GM19438 (cell line): ENCODE results near the gene KIF6.

ENCODE experiments used
- ATAC-seq: cut with Tn5 transposase; IDR thresholded peaks from one replicate; pipeline ENCODE4 v1.9.1; 2021; ENCODE audit warnings: low read depth; ENCODE audit not compliant: unreplicated experiment

Gene KIF6

DNA sequence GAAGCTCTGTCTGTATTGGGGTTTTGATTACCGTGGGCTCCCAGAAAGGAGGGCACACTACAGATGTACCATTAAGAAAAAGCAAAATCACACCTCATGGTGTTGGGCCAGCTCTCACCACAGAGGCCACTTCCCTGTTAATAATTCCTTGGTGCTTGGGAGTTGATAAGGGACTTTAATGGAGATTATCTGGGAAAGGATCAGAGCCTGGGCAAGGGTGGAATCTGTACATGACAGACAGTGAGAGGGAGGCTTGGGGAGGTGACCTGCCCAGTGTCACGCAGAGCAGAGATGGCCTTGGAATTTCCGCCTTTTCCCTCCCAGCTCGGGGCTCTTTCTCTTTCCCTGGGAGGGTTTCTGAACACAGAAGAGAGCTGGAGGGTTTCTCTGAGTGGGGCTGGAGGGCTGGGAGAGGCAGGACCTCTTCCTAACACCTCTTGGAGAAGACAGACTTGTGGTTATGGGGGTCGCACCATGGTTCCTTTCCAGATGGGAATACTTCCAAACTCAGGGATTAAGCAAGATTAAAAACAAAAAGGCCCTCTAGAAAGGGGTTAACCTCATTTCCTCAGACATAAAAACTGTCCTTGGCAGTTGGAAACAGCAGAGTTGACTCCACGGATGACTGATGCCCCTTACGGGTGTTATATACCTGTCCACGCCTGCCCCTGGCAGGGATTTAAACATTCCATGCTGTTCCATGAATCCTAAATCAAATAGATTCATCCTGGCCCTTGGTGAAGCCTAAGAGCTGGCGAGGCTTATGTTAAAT, 385.9 kb downstream of the KIF6 start:
- no peak for ATAC-seq

DNA sequence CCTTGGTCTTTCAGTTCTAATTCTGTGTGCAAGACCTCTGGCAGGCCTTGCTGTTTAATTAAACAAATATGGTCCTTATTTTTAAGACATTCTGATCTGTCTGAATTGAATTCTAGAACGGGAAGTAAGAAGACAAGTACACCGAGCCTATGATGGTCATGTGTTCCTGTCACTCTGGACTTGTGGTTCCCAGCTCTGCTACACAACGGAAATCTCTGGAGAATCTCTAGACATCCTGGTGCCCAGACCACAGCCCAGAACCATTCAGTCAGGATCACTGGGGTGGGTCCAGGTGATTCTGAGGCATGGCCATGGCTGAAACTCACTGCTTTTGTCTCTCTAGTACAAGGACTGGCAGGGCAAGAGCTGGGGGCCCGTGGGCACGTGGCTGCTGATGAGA, 386.8 kb downstream of the KIF6 start:
- no peak for ATAC-seq

- ATAC-seq: no peak
Observed at GRCh38 chr6:39335780-39336545, 389.2 kb downstream of the KIF6 start.

GRCh38 chr6:39333644-39334438, 391.4 kb downstream of the KIF6 start:
- ATAC-seq: no peak

DNA sequence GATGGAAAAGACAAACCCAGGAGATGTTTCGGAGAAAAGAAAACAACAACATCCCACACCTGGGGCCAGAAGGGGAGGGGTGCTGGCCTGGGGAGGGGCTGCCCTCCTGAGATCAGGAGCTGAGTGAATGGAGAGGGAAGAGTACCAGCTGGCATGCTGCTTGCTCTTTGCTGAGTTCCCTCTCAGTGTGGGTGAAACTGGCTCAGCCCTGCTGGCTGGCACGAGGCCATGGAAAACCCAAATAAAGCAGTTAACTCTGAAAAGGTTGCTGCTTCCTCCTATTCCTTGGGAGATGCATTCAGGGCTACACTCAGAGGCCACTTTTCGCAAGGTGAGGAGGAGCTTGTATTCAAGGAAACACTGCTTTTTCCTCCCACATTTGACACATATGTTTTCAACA, 394.7 kb downstream of the KIF6 start:
- no peak for ATAC-seq

DNA sequence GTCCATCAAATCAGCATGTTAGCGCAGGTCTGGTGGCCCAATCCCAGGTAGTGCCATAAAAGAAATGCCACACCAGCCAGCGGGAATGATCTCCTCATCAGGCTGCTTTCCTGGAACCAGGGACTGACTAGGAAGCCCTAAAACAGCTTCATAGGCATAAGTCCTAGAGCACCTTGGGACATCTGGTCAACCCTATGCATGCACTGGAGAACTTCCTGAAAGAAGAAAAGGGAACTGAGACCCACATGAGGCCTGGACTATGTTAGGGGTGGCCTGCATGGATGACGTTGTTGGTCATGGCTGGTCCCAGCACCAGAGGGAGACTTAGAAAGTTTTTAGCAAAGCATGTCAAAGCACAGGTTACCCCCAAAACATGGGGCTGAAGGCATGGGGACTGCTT, 395.2 kb downstream of the KIF6 start:
- peak; percentile 96 for ATAC-seq

DNA sequence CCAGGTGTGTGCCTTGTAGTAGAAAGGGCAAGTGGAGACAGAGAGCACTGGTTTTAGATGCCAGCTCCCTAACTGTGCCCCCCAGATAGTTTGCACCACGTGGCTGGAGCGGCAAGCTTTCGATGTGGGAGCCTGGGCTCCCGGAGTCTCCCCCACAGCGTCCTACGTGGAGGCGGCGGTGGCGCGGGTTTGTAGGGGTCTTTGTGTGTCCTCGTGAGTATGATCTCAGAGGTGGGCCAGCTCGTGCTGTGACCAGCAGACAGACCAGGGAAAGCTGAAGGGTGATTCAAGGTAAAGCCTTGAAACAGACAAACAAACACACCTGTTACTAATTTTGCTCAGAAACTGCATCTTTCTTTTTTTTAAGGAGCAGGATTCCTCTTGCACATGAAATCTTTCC, 397.1 kb downstream of the KIF6 start:
- ATAC-seq: no peak

DNA sequence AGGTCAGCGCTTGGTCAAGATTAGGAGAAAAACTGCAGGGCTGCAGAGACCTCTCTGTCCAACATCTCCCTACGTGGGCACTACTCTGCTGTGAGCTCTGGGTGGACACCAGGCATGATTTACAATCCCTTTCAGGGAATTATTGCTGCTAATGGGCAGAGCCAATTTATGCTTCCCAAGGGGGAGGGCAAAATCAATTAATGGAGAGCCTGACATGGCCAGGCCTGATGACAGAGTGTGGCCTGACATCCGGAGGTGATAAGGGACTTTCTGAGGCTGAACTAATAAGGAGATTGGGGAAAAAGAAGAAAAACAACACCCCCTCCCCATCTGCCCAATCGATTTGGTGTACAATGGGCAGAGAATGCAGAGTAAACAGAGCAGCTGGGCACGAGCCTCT, 397.7 kb downstream of the KIF6 start:
- no peak for ATAC-seq

DNA sequence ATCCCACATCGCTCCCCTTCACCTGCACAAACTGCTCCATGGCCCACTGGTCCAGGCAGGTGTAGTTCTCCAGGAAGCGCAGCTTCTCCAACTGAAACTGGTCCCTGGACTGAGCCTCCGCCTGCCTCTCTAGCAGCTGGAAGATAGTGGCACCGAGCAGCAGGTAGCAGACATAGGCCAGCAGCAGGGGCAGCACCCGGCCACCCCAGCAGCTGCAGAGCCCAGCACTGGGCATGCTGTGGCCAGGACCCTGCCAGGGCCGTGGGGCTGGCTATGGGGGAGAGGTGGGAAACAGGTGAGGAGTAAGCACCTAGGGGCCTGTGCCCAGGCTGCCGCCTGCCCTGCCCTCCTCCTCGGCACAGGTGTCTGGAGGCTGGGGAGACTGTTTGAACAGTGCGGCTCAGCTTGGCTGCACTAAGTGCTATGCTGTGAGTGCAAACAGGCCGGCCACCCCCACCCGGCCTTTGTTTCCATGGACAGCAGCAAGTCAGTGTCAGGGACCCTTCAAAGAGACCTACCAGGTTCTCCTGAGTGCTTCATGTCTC, 402.8 kb downstream of the KIF6 start, which contains the start of gene KCNK16:
KCNK16 (minus strand) TSS at position 397 of the 545 bp plus-strand sequence; CDS start at position 235, 162 bp downstream.
- ATAC-seq: no peak

GRCh38 chr6:39321761-39322160, 403.4 kb downstream of the KIF6 start:
- ATAC-seq: no peak

DNA sequence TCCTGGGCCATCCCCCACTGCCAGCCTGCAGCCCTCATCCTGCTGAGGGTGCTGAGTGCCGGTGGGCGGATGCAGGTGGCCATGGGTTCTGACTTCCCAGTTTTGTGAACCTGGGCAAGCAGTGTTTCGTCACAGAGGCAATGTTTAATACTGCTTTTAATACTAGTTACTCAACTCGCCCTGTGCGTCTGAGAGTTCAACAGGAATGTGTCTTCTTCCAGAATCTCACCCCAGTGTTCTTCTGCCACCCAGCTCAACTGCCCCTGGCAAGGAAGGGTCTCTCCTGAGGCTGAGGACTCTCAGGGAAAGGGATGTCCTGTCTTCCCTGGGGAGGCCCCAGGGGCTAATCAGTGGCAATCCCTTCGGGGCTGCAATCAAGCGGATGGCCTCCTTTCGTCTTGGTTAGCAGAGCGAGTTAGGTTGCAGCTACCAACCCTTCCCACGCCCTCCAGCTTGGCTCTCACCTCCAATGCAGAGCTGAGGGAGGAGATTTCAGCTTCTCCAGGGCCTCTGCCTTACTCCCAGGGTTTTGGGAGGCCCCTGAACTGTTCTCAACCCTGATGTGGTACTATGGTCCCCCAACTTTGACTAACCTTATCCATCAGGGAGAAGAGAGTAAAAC, 404.7 kb downstream of the KIF6 start:
- ATAC-seq: no peak

- no peak for ATAC-seq
Observed at GRCh38 chr6:39319621-39320362, 405.4 kb downstream of the KIF6 start.

DNA sequence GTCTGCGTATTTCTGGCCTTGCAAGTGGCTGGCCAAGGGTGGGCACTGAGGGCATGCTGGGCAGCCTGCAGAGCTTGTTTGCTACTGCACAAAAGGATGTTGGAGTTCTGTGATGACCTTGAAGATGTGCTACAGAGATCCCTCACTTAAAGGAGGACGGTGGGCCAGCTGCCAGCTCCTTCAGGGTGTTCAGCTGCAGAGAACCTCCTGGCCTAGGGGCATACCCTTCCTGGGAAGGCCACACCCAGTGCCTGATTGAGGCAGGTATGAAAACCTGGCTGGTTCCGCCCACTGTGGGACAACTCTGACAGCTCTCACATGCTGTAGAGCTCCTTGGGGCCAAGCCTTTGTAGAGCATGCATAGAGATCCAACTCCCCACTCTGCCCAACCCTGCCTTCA, 408.0 kb downstream of the KIF6 start:
- ATAC-seq: no peak

DNA sequence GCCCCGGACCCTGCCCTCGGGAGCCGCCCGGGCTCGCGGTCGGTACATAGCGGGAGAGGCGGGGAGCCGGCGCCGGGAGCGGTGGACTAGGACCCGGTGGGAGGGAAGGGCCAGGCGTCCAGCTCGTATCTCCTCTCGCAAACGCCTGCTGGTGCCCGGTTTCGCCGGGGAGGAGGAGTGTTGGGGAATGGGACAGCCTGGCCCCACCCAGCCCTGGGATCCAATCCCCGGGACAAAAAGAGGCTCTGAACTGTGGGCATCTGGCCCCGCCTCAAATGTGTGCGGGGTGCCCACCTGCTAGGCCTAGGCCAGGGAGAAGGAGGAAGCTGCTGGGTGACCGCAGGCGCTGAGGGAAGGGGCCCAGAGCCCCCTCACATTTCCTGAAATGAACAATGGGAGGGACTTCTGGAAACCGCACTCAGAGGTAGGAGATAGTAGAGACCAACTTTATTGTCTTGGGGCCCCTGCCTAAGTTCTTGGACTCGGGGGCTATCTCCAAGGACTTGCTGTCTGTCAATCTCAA, 410.9 kb downstream of the KIF6 start, which contains the start of gene KCNK17:
KCNK17 (minus strand) TSS at position 147 of the 523 bp plus-strand sequence; CDS start at position 48, 99 bp downstream.
- ATAC-seq: no peak

DNA sequence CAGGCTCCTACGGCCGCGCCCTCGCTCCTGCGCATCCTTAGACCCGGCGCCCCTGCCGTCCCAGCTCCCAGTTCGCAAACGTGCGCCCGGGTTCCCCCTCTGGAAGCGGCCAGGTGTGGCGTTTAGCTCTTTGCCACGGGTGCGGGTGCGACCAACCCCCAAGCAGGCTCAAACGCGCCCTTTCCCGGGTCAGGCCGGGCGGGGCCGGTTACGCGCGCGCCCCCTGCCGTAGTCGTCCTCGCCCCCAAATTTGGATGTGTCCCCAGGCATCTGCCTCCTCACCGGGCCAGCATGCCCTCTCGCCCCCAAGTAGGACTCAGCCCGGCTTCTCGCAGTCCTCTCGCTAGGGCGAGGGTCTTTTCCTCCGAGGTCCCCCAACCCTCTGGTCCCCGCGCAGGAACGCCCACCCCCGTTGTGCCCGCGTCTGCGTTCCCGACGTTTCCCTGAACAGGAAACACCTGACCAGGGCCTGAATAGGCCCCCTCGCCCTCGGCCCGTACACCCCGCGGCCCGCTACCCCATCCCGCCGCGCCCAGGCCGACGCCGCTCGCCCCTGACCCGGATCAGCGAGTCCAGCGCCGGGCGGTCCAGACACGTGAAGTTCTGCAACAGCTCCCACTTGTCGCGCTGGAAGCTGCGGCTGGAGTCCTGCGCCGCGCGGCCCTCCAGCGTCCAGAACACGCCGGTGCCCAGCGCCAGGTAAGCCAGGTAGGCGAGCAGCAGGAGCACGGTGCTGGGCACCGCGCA, 411.5 kb downstream of the KIF6 start:
- no peak for ATAC-seq

DNA sequence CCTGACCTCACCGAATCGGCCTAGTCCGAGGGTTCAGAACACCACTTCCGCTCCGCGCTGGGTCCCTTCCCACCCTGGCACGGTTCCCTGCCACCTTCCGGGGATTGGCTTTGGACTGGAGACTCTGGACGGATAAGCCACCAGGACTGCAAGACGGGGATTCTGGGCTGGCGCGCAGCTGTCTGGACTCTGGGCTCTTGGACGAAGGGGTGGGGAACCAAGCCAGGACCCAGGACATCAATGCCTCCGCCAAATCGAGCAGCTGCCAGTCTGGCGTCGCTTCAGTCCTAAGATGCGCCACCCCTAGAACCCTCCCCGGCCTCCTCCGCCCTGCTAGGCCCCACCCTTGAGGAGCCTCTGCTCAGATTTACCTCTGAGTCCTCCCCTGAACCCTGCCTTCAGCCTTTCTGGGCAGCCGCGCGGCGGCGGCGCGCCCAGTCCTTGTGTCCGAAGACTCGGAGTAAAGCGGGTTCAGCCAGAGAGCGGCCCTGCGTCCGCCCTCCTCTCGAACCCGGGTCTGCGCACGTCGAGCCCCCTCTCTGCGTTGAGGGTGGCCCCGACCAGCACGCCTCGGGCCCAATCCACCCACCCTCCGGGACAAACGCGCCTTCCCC, 412.2 kb downstream of the KIF6 start:
- no peak for ATAC-seq

DNA sequence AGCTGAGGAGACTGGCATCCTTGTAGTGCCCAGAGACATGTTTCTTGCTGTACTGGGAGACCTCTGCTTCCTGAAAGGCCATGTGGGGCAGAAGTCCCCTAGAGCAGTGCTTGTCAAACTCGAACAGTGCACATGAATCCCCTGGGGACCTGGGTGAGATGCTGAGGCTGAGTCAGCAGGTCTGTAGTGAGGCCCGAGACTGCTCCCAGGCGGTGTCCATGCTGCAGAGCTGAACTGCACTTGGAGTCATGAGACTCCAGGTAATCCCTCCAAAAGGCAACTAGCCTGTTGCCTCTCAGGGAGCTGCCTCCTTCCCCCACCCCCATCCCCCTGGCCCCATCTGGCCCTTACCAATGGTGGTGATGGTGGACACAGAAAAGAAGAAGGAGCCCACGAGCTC, 414.7 kb downstream of the KIF6 start:
- ATAC-seq: no peak

DNA sequence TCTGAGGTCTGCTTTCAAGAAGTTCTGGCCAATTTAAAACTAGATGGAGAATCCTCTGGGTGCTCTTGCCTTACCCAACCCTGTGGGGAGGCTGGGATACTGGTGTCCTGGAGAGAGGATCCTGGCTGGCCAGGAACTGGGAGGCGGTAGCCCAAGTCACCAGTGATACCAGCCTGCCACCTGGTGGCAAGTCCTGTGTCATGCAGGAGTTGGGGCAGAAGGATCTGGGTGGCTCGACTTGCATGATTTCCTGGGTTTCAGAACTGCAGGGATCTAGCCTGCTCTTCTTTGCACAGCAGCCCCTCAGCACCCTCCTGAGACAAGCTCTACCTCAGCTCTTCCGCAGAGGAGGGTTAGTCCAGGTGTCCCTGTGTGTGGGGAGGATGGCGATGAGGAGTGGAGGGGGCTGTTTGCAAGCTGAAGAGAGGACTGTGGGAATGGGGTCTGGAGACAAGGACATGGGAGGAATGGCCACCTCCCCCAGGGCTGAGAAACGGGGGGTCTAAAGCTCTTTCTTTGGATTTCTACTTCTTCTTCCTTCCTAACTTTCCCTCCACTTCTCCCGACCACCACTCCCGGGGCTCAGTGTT, 415.2 kb downstream of the KIF6 start:
- ATAC-seq: no peak
